Esophagus (tissue), 2 donors: ENCODE data around the gene DNAH6. TPM values are rescaled to one million over a fixed set of nuclear protein-coding genes. Genes with fewer than 3 reads are reported as not detected.

Experiments used
- H3K27ac ChIP-seq, 2 donors: one replicate each; pipeline ENCODE4 v1.5.1; 2013; ENCODE audit warnings: low read depth in 2 of 2, mild to moderate bottlenecking in 2 of 2, inconsistent platforms in 1 of 2, low read length in 1 of 2, moderate library complexity in 1 of 2
- H3K27me3 ChIP-seq, 2 donors: one replicate each; pipeline ENCODE4 v1.6.1; 2013; ENCODE audit warnings: low read length in 2 of 2, control low read depth in 1 of 2, mild to moderate bottlenecking in 1 of 2; ENCODE audit not compliant: insufficient read depth in 2 of 2, control insufficient read depth in 1 of 2
- H3K36me3 ChIP-seq, 2 donors: one replicate each; pipeline ENCODE4 v1.6.1; 2013; ENCODE audit warnings: low read length in 1 of 2; ENCODE audit not compliant: control insufficient read depth in 2 of 2, insufficient read depth in 2 of 2
- H3K4me1 ChIP-seq, 2 donors: one replicate each; pipeline ENCODE4 v1.6.1; 2013; ENCODE audit warnings: low read length in 1 of 2; ENCODE audit not compliant: control insufficient read depth in 2 of 2, insufficient read depth in 2 of 2
- H3K4me3 ChIP-seq, 2 donors: one replicate each; pipeline ENCODE4 v1.5.1; 2013; ENCODE audit warnings: low read length in 2 of 2, mild to moderate bottlenecking in 2 of 2, low read depth in 1 of 2, moderate library complexity in 1 of 2
- H3K9me3 ChIP-seq, 2 donors: one replicate each; pipeline ENCODE4 v1.6.1; 2013; ENCODE audit warnings: mild to moderate bottlenecking in 2 of 2, low read depth in 1 of 2, low read length in 1 of 2, moderate library complexity in 1 of 2; ENCODE audit not compliant: control insufficient read depth in 2 of 2, insufficient read depth in 1 of 2
- WGBS, 2 donors: extraction: QIAGEN DNeasy Blood & Tissue Kit; methylation state at CpG; one replicate each; pipeline ENCODE4 v1.1.7; 2013; 5-methylcytosine and 5-hydroxymethylcytosine counted together
- polyA plus RNA-seq, 2 donors: library from polyadenylated mRNA; stranded (reverse); fragments of 200-250 nt; gene quantifications; one replicate each; pipeline ENCODE4 v1.2.3, GENCODE V29; 2013
- donor health status: healthy with polysubstance abuse.
- donor health status: Bipolar disorder and iron deficiency.

Gene DNAH6
- polyA plus RNA-seq, 2 donors = 0.06 to 0.10 TPM

- Histone ChIP-seq H3K36me3 (no peaks in the 10 kb centered on the region), H3K27me3 (no peaks in the 10 kb centered on the region), H3K9me3 (no peaks in the 10 kb centered on the region), H3K4me1 (no peaks in the 10 kb centered on the region), H3K27ac (no peak overlapping the region), H3K4me3 (no peak overlapping the region)
- WGBS, 2 donors = 95 to 96% methylated on average over 6 of the region's 6 CpGs
Measured at GRCh38 chr2:84811839-84812431, 295.6 kb downstream of the DNAH6 start.

DNA sequence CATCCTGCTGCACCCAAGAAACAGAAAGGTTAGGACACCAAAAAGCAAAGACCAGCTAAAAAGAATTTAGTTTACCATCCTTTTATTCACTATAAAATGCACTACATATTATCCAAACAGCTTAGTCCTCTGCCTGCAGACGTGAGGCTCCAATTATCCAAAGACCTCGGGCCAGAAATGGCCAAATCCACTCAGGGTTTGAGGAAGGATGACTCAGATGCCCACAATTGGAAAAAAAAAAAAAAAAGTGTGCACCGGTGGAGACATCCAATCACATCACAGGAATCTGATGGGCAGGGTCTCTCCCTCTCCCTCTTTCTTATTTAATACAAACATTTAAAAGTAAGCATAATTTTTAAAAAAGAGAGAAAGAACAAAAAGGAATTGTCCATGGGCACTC, 298.8 kb downstream of the DNAH6 start:
- Histone ChIP-seq H3K9me3 (no peaks in the 10 kb centered on the region), H3K27me3 (no peaks in the 10 kb centered on the region), H3K4me1 (no peaks in the 10 kb centered on the region), H3K4me3 (no peak overlapping the region), H3K36me3 (no peaks in the 10 kb centered on the region), H3K27ac (no peak overlapping the region)
- 41 to 69% methylated on average over 3 of the region's 3 CpGs for WGBS, 2 donors

DNA sequence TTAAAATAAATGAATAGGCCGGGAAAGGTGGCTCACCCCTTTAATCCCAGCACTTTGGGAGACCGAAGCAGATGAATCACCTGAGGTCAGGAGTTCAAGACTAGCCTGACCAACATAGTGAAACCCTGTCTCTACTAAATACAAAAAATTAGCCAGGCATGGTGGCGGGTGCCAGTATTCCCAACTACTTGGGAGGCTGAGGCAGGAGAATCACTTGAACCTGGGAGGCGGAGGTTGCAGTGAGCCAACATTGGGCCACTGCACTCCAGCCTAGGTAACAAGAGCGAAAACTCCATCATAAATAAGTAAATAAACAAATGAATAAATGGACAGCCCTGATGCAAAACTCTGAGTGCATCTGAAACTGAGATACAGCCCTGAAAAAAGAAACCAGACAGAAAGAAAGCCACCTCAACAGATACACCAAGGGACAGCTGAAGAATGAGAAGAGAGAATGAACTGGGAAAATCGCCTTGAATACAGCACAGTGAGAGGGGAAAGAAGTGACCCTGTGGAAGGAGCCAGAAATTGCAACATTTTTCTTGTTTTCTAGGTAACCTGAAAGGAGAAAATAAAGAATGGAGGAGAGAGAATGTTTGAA, 300.2 kb downstream of the DNAH6 start:
- no peaks in the 10 kb centered on the region for H3K36me3 ChIP-seq
- H3K4me1 ChIP-seq = no peaks in the 10 kb centered on the region
- H3K9me3 ChIP-seq = no peaks in the 10 kb centered on the region
- no peak overlapping the region for H3K27ac ChIP-seq
- H3K4me3 ChIP-seq = no peak overlapping the region
- H3K27me3 ChIP-seq = no peaks in the 10 kb centered on the region
- 93% methylated on average over 6 of the region's 6 CpGs for WGBS, 2 donors

DNA sequence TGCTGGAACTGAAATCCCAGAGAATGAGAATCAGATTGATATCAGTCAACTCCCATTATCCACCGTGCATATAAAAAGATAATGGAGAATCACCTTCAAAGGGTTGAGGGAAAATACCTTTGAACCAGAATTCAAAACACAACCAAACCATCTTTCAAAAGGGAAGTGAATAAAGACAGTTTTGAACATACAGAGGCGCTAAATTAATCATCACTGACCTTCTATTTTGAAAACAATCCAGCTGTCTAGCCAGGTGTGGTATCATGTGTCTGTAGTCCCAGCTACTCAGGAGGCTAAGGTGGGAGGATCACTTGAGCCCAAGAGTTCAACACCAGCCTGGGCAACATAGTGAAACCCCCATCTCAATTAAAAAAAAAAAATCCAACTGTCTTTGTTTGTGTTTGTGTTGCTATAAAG, 300.9 kb downstream of the DNAH6 start:
- 69 to 83% methylated on average over 2 of the region's 2 CpGs for WGBS, 2 donors
- H3K4me3 ChIP-seq = no peak overlapping the region
- no peak overlapping the region for H3K27ac ChIP-seq
- H3K4me1 ChIP-seq = no peaks in the 10 kb centered on the region
- no peaks in the 10 kb centered on the region for H3K27me3 ChIP-seq
- no peaks in the 10 kb centered on the region for H3K36me3 ChIP-seq
- no peaks in the 10 kb centered on the region for H3K9me3 ChIP-seq

- Histone ChIP-seq H3K9me3 (no peaks in the 10 kb centered on the region), H3K4me1 (no peaks in the 10 kb centered on the region), H3K4me3 (no peak overlapping the region), H3K27ac (no peak overlapping the region), H3K36me3 (no peaks in the 10 kb centered on the region), H3K27me3 (no peaks in the 10 kb centered on the region)
- 93 to 95% methylated on average over 7 of the region's 7 CpGs for WGBS, 2 donors
Measured at GRCh38 chr2:84821806-84822205, 305.5 kb downstream of the DNAH6 start.

- Histone ChIP-seq H3K27ac (no peak overlapping the region), H3K4me1 (no peaks in the 10 kb centered on the region), H3K9me3 (no peaks in the 10 kb centered on the region), H3K4me3 (no peak overlapping the region), H3K27me3 (no peaks in the 10 kb centered on the region), H3K36me3 (no peaks in the 10 kb centered on the region)
- 80 to 85% methylated on average over 5 of the region's 5 CpGs for WGBS, 2 donors
Measured at GRCh38 chr2:84823229-84823628, 306.9 kb downstream of the DNAH6 start.

GRCh38 chr2:84823788-84824187, 307.5 kb downstream of the DNAH6 start:
- no peak overlapping the region for H3K4me3 ChIP-seq
- H3K36me3 ChIP-seq = no peaks in the 10 kb centered on the region
- H3K27ac ChIP-seq = no peak overlapping the region
- H3K27me3 ChIP-seq = no peaks in the 10 kb centered on the region
- 93 to 96% methylated on average over 21 of the region's 21 CpGs for WGBS, 2 donors
- H3K4me1 ChIP-seq = no peaks in the 10 kb centered on the region
- no peaks in the 10 kb centered on the region for H3K9me3 ChIP-seq

- no peaks in the 10 kb centered on the region for H3K36me3 ChIP-seq
- no peak overlapping the region for H3K4me3 ChIP-seq
- WGBS, 2 donors = 71 to 82% methylated on average over 2 of the region's 2 CpGs
- H3K27me3 ChIP-seq = no peaks in the 10 kb centered on the region
- peaks cover 0 to 3% of the 10 kb centered on the region in 2 donors for H3K4me1 ChIP-seq
- no peak overlapping the region for H3K27ac ChIP-seq
- no peaks in the 10 kb centered on the region for H3K9me3 ChIP-seq
Measured at GRCh38 chr2:84827978-84828575, 311.8 kb downstream of the DNAH6 start.

DNA sequence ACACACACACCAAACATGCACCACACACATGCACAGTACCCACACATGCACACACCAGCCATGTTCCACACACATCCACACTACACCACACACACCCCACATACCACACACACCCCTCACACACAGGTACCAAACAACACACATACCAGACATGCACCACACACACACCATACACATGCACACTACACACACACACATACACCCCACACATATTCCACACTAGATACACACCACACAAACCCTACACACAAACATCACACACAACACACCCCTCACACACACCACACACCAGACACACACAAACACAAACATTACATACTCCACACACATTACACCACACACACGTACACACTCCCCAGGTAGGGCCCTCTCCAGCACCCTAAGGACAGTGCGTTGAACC, 313.4 kb downstream of the DNAH6 start:
- H3K9me3 ChIP-seq = no peaks in the 10 kb centered on the region
- H3K27me3 ChIP-seq = no peaks in the 10 kb centered on the region
- no peak overlapping the region for H3K4me3 ChIP-seq
- H3K27ac ChIP-seq = no peak overlapping the region
- no peaks in the 10 kb centered on the region for H3K36me3 ChIP-seq
- 90 to 91% methylated on average over 2 of the region's 2 CpGs for WGBS, 2 donors
- H3K4me1 ChIP-seq = peaks cover 0 to 3% of the 10 kb centered on the region in 2 donors

GRCh38 chr2:84830095-84830494, 313.8 kb downstream of the DNAH6 start:
- no peak overlapping the region for H3K27ac ChIP-seq
- no peaks in the 10 kb centered on the region for H3K36me3 ChIP-seq
- no peak overlapping the region for H3K4me3 ChIP-seq
- H3K9me3 ChIP-seq = no peaks in the 10 kb centered on the region
- H3K27me3 ChIP-seq = no peaks in the 10 kb centered on the region
- WGBS, 2 donors = 65 to 66% methylated on average over 11 of the region's 11 CpGs
- H3K4me1 ChIP-seq = peaks cover 0 to 3% of the 10 kb centered on the region in 2 donors
